ENCODE measurements around the gene ELF5.

The ELF5 gene

DNA sequence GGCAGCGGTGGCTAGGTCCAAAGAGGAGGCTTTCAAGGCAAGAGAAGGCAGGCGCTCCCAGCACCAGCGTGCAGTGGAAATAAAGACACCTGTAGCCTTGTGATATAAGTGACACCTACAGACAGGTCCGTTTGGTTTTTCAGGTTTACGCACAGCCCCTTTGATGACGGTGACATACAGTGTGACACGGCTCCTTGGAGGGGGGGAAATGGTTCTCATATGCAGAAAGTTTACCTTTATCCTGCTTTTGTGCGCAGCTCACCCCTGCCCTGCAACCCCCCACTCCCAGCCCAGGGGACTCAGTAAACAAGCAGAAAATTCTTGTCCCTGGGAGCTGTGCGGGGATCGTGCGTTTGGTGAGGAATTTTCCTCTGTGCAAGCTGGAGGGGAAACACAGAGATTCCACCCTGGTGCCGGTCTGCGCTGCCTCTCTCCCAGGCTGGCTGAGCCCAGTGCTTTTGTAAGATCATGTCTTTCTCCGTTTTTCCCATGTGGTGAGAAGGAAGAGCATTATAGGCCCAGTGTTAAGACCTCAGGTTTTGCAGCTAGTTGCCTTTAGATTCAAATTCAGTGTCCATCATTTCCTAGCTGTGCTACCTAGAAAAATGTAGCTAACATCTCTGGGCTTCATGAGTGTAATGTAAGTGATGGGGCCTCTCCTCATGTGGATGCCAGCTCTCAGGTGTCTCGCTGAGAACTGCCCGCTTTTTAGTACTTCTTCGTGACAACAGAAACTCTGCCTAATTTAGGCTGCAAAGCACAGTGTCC is at the start of gene ELF5:
ELF5 (minus strand) TSS at position 113 of the 768 bp plus-strand sequence. CDS start 8,045 bp downstream, outside the sequence.
- DNase-seq (ENCODE audit: extremely low read depth, low read depth) = no peak
- no peak within 1 kb of the TSS for H3K4me3 ChIP-seq (replicated peaks; ENCODE audit: low read depth, low read length)
- TF ChIP-seq CTCF (IDR thresholded peaks at IDR 0.05; ENCODE audit: low read depth, low read length, missing control alignments) = no peak

DNA sequence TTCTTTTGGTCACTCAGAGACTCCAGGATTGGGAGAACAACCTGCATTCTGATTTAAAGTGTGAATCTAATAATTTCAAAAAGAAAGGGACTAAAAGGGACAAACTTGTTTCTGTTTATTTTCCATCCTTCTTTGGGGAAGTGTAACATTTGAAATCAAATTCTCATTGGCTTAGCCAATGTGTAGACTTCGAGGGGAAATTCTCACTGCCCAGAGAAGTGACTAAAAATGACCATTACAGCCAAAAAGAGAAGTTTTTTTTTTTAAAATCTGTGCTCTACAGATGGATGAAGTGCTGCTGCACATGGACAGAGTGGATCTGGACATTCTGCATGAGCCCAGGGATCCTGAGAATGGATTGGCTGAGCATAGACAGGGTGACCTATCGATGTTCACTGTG is 49.4 kb upstream of the ELF5 start:
- TF ChIP-seq CTCF (IDR thresholded peaks at IDR 0.05; ENCODE audit: low read depth, low read length, missing control alignments) = no peak
- DNase-seq (ENCODE audit: extremely low read depth, low read depth) = no peak
- H3K4me3 ChIP-seq (replicated peaks; ENCODE audit: low read depth, low read length) = no peak overlapping the region

DNA sequence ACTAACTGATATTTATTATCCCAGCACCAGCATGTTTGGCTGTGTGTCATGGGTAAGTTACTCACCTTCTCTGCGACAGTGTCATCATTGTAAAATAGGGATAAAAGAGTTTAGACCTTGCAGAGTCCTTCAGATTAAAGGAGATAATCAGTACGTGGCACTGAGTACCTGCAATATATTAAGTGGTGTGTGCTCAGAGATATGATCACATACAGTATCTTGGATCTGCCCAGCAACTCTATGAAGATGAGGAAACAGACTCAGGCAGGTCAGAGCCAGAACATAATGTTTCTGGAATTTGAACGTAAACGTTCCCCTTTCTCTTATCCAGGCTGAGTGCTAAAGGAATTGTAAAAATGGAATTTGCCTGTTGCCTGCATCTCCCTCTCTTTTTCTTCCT is 46.9 kb upstream of the ELF5 start:
- no peak overlapping the region for H3K4me3 ChIP-seq (replicated peaks; ENCODE audit: low read depth, low read length)
- TF ChIP-seq CTCF (IDR thresholded peaks at IDR 0.05; ENCODE audit: low read depth, low read length, missing control alignments) = no peak
- no peak for DNase-seq (ENCODE audit: extremely low read depth, low read depth)

DNA sequence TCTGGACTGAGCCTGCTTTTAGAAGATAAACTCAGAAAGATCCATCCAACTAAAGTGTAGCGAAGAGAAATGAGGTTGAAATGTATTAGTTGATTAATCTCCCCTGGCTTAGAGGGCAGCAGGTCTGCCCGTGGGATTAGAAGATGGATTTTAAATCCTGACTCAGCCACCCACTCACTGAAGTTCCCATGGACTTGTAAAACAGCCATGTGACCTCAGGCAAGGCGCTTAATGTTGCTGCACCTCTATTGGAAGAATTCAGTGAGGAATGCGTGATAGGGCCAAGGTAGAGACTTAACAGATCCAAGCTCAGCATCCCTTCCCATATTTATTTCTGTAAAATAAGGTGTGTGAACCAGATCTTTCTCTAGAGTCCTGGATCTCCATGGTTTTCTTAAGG is 45.1 kb upstream of the ELF5 start:
- no peak for TF ChIP-seq CTCF (IDR thresholded peaks at IDR 0.05; ENCODE audit: low read depth, low read length, missing control alignments)
- H3K4me3 ChIP-seq (replicated peaks; ENCODE audit: low read depth, low read length) = no peak overlapping the region
- DNase-seq (ENCODE audit: extremely low read depth, low read depth) = no peak

DNA sequence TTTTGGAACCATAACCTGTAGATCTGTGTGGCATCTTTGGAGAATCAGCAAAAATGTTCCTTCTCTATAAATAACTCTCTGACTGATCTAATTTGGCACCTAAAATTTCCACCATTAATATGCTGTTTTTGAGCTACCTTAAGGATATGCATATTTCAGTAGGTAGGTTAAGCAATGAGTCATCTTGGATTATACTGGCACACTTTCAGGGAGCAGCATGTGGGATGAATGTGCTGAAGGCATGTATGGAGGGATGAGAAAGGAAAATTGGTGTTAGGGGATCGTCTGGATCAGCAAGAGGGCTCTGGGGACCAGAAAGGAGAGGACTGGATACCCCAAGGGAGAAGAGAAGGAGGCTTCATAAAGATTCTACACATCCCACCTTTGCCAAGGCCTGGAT is 44.6 kb upstream of the ELF5 start:
- DNase-seq (ENCODE audit: extremely low read depth, low read depth) = no peak
- no peak overlapping the region for H3K4me3 ChIP-seq (replicated peaks; ENCODE audit: low read depth, low read length)
- TF ChIP-seq CTCF (IDR thresholded peaks at IDR 0.05; ENCODE audit: low read depth, low read length, missing control alignments) = no peak

GRCh38 chr11:34552270-34552669 is 38.7 kb upstream of the ELF5 start:
- no peak overlapping the region for H3K4me3 ChIP-seq (replicated peaks; ENCODE audit: low read depth, low read length)
- DNase-seq (ENCODE audit: extremely low read depth, low read depth) = no peak
- TF ChIP-seq CTCF (IDR thresholded peaks at IDR 0.05; ENCODE audit: low read depth, low read length, missing control alignments) = no peak

GRCh38 chr11:34549271-34549670 is 35.7 kb upstream of the ELF5 start:
- no peak overlapping the region for H3K4me3 ChIP-seq (replicated peaks; ENCODE audit: low read depth, low read length)
- DNase-seq (ENCODE audit: extremely low read depth, low read depth) = no peak
- no peak for TF ChIP-seq CTCF (IDR thresholded peaks at IDR 0.05; ENCODE audit: low read depth, low read length, missing control alignments)

Measured in HFF-Myc (cell line).